DND-41 (cell line): ENCODE measurements around the gene NBAS.
"Not testable (repeated sequence)": the region's sequence is repeated elsewhere in the genome, so short reads cannot be mapped to it uniquely, and the experiment has no call there.

Experiments used
- ATAC-seq: fragments of 200-7000 bp; cut with Tn5 transposase; 3 replicates; pipeline ENCODE4 v1.9.1; 2021; ENCODE audit warnings: low read depth; ENCODE audit not compliant: insufficient read depth
- DNase-seq: peaks from one replicate; pipeline ENCODE4 v3.0.0-alpha.2; 2020
- H2AFZ ChIP-seq: 2 replicates; pipeline ENCODE4 v1.6.0; 2012; ENCODE audit warnings: low read depth, low read length
- H3K27ac ChIP-seq: 2 replicates; pipeline ENCODE4 v1.5.1; 2012; ENCODE audit warnings: low read length, inconsistent platforms
- H3K27me3 ChIP-seq: fragments of 200-600 bp; sonication (generic); 2 replicates; pipeline ENCODE4 v1.6.0; 2012; ENCODE audit warnings: low read length, mild to moderate bottlenecking, inconsistent platforms; ENCODE audit not compliant: insufficient read depth, poor library complexity
- H3K36me3 ChIP-seq: 2 replicates; pipeline ENCODE4 v1.5.1; 2012; ENCODE audit warnings: low read length, inconsistent platforms; ENCODE audit not compliant: insufficient read depth
- H3K4me1 ChIP-seq: 2 replicates; pipeline ENCODE4 v1.5.1; 2012; ENCODE audit warnings: mild to moderate bottlenecking, low read length; ENCODE audit not compliant: insufficient read depth
- H3K4me2 ChIP-seq: 2 replicates; pipeline ENCODE4 v1.6.0; 2012; ENCODE audit warnings: mild to moderate bottlenecking, moderate library complexity, low read length, inconsistent platforms; ENCODE audit not compliant: insufficient read depth
- H3K4me3 ChIP-seq, 2 experiments: fragments of 200-600 bp in 1 of 2; shearing (Covaris generic) in 1 of 2; 2 replicates each; pipeline ENCODE4 v1.5.1; 2012 to 2016; ENCODE audit warnings: inconsistent platforms in 2 of 2, low read length in 2 of 2, mild to moderate bottlenecking in 2 of 2, low read depth in 1 of 2, moderate library complexity in 1 of 2
- H3K79me2 ChIP-seq: 2 replicates; pipeline ENCODE4 v1.6.0; 2012; ENCODE audit warnings: low read length, inconsistent platforms; ENCODE audit not compliant: insufficient read depth
- H3K9ac ChIP-seq: 2 replicates; pipeline ENCODE4 v1.6.0; 2012; ENCODE audit warnings: low read depth, mild to moderate bottlenecking, inconsistent platforms, low read length, moderate library complexity
- H3K9me3 ChIP-seq: 2 replicates; pipeline ENCODE4 v1.5.1; 2012; ENCODE audit warnings: low read length, moderate library complexity, mild to moderate bottlenecking, inconsistent platforms; ENCODE audit not compliant: insufficient read depth, severe bottlenecking
- H4K20me1 ChIP-seq: 2 replicates; pipeline ENCODE4 v1.6.0; 2012; ENCODE audit warnings: low read length; ENCODE audit not compliant: insufficient read depth
- EZH2 ChIP-seq: IDR thresholded peaks from 3 replicates; pipeline ENCODE4 v1.6.1; 2012; ENCODE audit warnings: borderline replicate concordance, low read depth, mild to moderate bottlenecking, moderate library complexity, low read length, inconsistent platforms; ENCODE audit not compliant: severe bottlenecking
- TF ChIP-seq, protein P1 (sequence below): IDR thresholded peaks from 2 replicates; pipeline ENCODE4 v1.5.1; 2012; ENCODE audit warnings: borderline replicate concordance, low read length, moderate library complexity, mild to moderate bottlenecking; ENCODE audit not compliant: poor library complexity, severe bottlenecking; ENCODE audit errors: extremely low read depth

The NBAS gene

GRCh38 chr2:15323227-15323626 is 237.9 kb downstream of the NBAS start:
- no peak overlapping the region for H2AFZ ChIP-seq
- H3K79me2 ChIP-seq: no peaks in the 10 kb centered on the region
- DNase-seq (no peak), ATAC-seq (no peak)
- H3K9me3 ChIP-seq: no peaks in the 10 kb centered on the region
- H3K36me3 ChIP-seq: 0 out of 2 replicates have a peak, but pooled peaks cover 3% of the 10 kb centered on the region
- no peak overlapping the region for H3K4me2 ChIP-seq
- no peak overlapping the region for H3K4me3 ChIP-seq
- no peak for TF ChIP-seq EZH2
- TF ChIP-seq, protein P1, sequence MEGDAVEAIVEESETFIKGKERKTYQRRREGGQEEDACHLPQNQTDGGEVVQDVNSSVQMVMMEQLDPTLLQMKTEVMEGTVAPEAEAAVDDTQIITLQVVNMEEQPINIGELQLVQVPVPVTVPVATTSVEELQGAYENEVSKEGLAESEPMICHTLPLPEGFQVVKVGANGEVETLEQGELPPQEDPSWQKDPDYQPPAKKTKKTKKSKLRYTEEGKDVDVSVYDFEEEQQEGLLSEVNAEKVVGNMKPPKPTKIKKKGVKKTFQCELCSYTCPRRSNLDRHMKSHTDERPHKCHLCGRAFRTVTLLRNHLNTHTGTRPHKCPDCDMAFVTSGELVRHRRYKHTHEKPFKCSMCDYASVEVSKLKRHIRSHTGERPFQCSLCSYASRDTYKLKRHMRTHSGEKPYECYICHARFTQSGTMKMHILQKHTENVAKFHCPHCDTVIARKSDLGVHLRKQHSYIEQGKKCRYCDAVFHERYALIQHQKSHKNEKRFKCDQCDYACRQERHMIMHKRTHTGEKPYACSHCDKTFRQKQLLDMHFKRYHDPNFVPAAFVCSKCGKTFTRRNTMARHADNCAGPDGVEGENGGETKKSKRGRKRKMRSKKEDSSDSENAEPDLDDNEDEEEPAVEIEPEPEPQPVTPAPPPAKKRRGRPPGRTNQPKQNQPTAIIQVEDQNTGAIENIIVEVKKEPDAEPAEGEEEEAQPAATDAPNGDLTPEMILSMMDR: no peak
- no peaks in the 10 kb centered on the region for H4K20me1 ChIP-seq
- H3K27ac ChIP-seq: no peak overlapping the region
- H3K4me1 ChIP-seq: peaks cover 5% of the 10 kb centered on the region
- no peaks in the 10 kb centered on the region for H3K27me3 ChIP-seq
- no peak overlapping the region for H3K9ac ChIP-seq

GRCh38 chr2:15321481-15321880 is 239.7 kb downstream of the NBAS start:
- peak overlapping the region; percentile 1; the same call in 1 of the 2 replicates for H3K27ac ChIP-seq
- not testable (repeated sequence) for H2AFZ ChIP-seq, H3K27me3 ChIP-seq, H3K4me3 ChIP-seq, H3K4me2 ChIP-seq, DNase-seq, H3K79me2 ChIP-seq, H3K9me3 ChIP-seq, H3K36me3 ChIP-seq, H3K9ac ChIP-seq, ATAC-seq, H4K20me1 ChIP-seq
- H3K4me1 ChIP-seq: peaks cover 11% of the 10 kb centered on the region

DNA sequence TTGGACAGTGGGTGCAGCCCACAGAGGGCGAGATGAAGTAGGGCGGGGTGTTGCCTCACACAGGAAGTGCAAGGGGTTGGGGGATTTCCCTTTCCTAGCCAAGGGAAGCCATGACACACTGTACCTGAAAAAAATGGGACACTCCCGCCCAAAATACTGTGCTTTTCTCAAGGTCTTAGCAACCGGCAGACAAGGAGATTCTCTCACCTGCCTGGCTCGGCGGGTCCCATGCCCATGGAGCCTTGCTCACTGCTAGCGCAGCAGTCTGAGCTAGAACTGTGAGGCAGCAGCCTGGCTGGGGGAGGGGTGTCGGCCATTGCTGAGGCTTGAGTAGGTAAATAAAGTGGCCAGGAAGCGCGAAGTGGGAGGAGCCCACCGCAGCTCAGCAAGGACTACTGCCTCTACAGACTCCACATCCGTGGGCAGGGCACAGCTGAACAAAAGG is 244.7 kb downstream of the NBAS start:
- Histone ChIP-seq H3K36me3 (peaks cover 7% of the 10 kb centered on the region; the same call in 1 of the 2 replicates), H2AFZ (no peak overlapping the region), H3K27me3 (no peaks in the 10 kb centered on the region), H3K79me2 (no peaks in the 10 kb centered on the region), H3K4me1 (peaks cover 42% of the 10 kb centered on the region), H3K9me3 (no peaks in the 10 kb centered on the region), H3K9ac (no peak overlapping the region), H3K27ac (0 out of 2 replicates have a peak overlapping the region, but pooled peaks have one; percentile 50), H3K4me2 (no peak overlapping the region), H3K4me3 (no peak overlapping the region), H4K20me1 (no peaks in the 10 kb centered on the region)
- TF ChIP-seq, protein P1: no peak
- TF ChIP-seq EZH2: no peak
- ATAC-seq (no peak), DNase-seq (peak; percentile 12)

DNA sequence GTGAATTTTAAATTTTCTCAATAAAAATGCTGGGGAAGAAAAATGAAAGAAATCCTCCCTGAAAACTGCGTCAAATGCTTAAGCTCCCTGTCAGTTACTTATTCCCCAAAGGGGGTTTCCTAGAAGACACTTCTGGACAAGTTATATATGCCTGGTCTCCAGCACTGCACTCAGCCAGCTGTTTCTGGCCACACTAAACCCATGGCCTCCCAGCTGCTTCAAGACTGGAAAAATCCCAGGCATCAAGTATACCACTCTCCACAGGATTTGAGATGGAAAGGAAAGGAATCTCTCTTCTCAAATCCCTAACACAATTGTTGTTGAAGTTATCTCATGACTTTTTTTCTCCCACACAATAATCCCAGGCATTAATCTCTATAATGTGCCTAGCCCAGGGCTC is 245.7 kb downstream of the NBAS start:
- TF ChIP-seq EZH2: no peak
- TF ChIP-seq, protein P1: no peak
- Histone ChIP-seq H3K9me3 (no peaks in the 10 kb centered on the region), H4K20me1 (no peaks in the 10 kb centered on the region), H3K79me2 (no peaks in the 10 kb centered on the region), H3K4me3 (no peak overlapping the region), H3K27me3 (no peaks in the 10 kb centered on the region), H3K4me2 (no peak overlapping the region), H3K9ac (no peak overlapping the region), H3K36me3 (peaks cover 7% of the 10 kb centered on the region; the same call in 1 of the 2 replicates), H2AFZ (no peak overlapping the region), H3K4me1 (peaks cover 50% of the 10 kb centered on the region), H3K27ac (no peak overlapping the region)
- no peak for DNase-seq
- no peak for ATAC-seq
